Measurements from ENCODE around the gene PIK3C2G.

DNA sequence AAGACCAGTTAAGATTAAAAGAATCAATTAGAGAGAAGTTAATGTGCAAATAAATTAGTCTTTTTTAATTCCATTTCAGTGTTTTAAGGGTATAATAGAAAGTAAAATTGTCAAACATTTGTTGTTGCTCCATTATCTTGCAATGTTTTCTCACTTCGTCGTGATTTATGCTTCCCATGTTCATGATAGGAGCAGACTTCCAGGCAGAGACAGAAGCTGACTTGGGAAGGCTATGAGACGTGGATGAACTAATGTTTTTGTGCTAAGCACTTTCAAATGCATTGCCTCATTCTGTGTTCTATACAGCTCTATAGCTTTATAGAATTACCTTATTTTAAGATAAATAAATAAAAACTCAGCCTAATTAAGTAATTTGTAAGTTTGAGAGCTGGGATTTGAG is 226.2 kb downstream of the PIK3C2G start:
- no peak for TF ChIP-seq EZH2phosphoT487 (IDR thresholded peaks at IDR 0.05; ENCODE audit: insufficient read depth, low read depth)
- no peak for TF ChIP-seq EZH2 (IDR thresholded peaks at IDR 0.05; ENCODE audit: insufficient read depth, poor library complexity, severe bottlenecking)
